ENCODE results near the gene CHMP5.

The CHMP5 gene

DNA sequence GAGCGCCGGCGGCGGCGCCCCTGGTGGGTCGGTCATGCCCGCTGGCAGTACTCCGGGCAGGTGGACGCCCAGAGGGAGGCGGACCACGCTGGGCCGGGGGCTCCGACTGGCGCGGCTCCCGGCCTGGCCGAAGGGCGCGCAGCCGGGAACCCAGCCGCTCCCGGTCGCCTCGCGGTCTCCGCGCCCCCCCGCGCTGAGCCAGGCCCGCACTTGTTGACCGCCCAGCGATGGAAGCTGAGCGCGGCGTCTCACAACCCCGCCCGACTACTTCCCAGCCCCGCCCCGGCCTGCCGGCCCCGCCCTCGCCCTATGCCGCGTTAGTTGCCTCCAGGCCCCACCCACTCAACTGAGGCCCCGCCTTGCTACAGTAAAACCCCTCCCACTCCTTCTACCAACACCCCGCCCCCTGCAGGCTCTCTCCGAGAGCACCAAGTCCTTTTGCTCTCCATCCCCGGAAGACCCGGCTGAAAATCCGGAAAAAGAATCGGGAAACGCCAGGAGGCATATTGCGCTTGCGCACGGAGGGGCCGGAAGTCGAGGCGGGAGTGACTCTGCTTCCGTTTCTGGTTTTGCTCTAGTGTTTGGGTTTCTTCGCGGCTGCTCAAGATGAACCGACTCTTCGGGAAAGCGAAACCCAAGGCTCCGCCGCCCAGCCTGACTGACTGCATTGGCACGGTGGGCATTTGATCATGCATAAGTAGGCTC, at the start of gene CHMP5, which contains the start of gene BAG1:
TSS of gene CHMP5 (plus strand) at position 577 of the 705 bp plus-strand sequence. CDS start at position 607, 30 bp downstream.
TSS of gene BAG1 (minus strand) at position 236 of the 705 bp plus-strand sequence.
- DNase-seq, result peak; percentile 98

DNA sequence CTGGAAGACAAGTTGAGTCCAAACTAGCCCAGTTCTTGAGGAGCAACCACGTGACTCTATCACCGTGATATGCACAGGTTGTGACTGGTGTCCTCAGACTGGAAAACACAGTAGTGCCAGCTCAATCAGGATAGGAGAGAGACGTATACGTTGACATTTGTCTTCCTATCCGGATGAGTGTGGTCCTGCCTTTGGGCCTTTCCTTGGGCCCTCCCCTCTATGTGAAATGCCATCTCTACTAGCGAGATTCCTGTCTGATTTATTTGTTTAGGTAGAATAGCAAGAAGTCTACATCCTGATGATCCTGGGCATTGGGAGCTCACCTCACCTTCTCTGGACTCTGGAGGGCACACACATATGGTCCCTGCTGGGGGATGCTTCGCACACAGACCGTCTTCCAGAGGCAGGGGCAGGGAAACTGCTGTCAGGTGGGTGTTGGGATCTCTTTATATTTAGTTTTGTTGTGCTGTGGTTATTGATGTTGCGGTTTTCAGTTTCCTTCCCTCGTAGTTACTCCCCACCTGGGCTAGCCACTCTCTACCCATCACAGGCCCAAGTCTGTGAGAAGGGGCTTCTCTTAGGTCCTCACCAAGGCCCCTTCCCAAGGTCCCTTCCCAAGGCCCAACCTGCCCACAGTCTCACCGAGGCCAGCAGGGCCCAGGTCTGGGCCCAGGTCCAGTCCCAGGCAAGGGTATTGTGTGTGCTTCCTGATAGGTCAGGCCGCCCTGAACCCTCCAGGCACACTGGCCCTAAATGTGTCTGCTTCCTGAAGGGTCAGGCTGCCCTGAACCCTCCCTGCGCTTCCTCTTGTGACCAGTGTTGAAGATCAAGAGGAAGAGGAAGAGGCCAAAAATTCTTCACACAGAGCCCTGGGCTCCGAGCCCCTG, 43.9 kb upstream of the CHMP5 start:
- DNase-seq, result no peak

DNA sequence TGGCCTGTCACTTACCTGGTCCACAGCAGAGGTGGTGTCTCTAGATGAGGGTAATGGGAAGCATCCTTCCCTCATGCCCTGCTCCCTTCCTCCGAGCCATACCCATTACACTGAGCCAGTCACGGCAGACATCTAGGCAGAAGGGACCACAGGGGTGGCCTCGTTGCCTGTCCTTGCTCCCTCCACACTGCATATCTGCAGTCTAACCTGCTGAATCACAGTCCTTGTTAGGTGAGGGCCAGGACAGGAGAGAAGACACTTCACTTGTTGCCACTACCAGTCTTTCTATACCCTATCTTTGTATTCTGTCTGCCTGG, 43.3 kb upstream of the CHMP5 start:
- no peak for DNase-seq

DNA sequence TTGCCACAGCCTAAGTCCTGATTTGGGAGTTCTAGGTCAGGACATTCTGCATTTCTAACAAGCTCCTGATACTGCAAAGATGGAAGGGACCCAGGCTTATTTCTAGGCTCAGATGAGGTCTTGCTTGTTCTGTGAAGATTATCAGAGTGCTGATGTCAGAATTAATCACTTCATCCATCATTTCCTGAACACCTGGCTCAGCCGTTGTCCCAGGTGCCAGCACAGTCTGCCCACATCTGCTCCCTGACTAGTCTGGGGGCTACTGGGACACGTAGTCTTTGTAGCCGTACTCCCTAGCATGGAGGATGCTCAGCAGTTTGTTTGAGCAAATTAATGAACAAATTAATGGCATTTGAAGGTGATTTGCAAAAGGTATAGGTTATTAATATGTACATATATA, 42.8 kb upstream of the CHMP5 start:
- DNase-seq, result no peak

DNA sequence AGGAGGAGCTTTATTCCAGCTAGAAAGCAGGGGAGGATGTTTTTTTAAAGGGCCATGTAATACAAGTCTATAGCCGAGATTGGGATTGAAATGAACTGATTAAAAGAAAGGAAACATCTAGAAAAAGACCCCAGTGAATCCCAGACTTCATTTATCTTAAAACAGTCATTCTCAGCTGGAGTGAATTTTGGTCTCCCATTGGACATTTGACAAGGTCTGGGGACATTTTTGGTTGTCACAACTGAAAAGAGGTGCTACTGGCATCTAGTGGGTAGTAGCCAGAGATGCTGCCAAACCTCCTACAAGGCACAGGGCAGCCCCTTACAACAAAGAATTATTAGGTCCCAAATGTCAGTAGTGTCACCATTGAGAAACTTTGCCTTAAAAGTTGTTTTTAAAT, 41.2 kb upstream of the CHMP5 start:
- DNase-seq, result no peak

DNA sequence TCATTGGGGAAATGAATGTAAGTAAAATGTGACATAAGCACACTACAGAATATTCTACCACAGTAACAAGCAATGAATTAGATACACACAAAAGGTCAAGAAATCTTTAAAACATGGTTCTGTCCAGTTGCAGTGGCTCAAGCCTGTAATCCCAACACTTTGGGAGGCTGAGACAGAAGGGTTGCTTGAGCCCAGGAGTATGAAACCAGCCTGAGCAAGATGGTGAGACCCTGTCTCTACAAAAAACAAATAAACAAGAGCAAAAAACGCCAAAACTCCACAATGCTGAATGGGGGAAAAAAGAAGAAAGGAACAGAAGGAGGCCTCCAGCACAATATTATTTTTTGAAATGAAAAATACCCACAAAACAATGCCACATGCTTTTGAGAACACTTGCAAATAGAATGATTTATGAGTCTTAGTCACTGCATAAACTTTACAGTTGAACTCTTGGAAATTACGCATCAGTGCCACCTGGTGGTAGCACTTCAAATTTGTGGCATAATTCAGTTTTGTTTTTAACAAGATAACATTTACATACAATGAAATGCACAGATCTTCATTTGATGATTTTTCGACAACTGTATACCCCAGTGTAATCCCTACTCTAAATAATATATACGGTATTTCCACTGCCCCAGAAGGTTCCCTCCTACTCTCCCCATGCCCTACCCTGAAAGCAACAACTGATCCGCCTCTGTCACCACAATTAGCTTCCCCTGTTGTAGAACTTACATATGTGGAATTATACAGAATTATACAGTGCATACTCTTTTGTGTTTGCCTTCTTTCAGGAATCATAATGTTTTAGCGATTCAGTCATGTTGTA, 39.3 kb upstream of the CHMP5 start:
- DNase-seq, result peak; percentile 37

DNA sequence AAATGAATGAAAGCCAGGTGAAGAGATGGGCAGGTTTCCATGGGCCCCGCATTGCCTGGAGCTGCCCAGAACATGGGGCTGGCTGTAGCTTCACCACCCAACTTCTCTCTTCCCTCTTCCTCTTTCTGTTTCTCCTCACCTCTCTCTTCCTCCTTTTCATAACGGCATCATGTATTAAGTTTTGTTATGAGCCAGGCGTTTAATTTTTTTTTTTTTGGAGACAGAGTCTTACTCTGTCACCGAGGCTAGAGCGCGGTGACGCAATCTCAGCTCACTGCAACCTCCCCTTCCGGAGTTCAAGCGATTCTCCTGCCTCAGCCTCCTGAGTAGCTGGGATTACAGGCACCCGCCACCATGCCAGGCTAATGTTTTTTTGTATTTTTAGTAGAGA, 37.8 kb upstream of the CHMP5 start:
- DNase-seq, result no peak

DNA sequence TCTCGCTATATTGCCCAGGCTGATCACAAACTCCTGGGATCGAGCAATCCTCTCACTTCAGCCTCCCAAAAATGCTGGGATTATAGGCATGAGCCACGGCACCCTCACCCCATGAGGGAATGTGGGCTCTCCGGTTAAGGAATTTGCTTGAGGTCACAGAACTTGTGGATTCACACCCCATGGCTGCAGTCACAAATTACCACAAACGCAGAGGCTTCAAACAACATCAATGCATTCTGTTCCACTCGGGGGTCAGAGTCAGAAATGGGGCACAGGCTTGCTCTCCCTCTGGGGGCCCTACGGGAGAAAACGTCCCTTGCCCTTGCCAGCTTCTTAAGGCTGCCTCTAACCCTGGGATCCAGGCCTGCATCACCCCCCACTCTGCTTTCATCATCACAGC, 37.1 kb upstream of the CHMP5 start:
- DNase-seq, result no peak

DNA sequence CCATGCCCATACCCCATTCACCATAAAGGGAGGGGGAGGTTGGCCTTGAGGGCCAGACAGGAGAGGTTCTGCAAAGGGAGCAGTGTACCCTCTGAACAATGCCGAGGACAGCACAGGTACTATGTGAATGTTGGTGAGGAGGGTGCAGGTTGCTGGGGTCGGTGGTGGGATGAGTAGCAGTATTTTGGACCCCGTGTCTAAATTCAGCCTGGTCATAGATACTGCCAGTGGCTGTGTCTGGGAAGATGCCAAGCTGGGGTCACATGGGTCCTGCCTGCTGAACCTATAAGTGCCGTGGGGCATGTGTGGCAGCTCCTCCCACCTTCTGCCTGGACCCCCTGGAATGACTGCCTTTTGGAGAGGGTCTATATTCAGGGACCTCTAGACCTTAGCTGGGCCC, 36.2 kb upstream of the CHMP5 start:
- DNase-seq, result no peak

DNA sequence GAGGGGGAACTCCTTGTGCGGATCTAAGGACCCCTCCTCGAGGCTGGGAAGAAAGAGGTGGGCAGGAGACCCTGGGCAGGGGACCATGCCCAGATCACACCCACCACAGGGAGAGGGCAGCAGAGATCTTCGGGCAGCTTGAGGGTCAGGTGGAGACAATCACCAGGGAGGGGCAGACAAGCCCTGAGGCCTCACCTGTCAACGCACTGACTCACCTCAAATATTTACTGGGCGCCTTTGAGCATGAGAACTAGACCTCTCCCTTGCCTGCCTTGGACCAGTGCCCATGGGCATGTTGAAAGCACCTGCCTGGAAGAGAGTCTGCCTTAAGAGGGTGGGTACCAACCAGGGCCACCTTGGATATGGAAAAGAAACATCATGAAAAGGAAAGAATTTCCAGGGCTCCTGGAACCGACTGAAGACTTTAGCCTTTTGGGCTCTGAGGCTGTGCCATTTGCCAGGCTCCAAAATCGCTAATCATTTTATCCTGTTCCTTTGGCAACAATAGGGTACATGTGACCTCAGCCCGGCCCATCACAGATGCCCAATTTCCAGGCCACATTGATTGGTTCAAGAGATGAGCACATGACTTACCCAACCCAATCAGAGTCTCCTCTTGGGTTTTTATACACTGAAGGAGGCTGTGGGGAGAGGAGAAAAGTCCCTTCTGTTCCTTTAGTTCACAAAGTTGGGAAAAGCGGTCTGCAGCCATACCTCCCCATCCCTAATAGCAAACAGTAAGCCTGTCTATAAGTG, 35.3 kb upstream of the CHMP5 start:
- DNase-seq, result no peak

DNA sequence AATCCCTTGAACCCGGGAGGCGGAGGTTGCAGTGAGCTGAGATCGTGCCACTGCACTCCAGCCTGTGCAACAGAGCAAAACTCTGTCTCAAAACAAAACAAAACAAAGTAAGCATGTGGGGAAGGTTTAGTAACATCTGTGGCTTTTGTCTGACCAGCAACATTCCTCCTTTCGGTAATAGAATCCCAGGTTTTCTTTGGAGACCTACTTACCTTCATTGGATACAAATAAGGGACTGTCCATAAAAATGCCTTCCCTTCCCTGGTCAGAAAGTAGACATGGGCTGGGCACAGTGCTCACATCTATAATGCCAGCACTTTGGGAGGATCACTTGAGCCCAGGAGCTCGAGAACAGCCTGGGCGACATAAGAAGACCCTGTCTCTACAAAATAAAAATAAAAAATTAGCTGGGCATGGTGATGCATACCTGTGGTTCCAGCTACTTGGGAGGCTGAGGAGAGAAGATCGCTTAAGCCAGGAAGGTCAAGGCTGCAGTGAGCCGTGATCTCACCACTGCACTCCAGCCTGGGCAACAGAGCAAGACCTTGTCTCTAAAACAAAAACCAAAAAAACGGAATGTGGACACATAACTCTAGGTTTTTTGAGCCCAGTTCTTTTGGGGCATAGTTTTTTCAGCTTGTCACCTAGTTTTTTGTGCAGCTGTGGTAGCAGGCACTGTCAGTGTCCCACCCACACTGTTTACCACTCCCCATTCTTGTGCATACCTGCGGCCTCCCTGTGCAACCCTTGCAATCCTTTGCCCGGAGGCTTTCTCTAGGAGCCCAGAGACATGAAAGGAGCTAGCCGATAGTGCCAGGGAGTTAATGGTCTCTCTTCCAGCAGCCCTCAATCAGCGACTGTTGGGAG, 33.9 kb upstream of the CHMP5 start:
- DNase-seq, result no peak

DNA sequence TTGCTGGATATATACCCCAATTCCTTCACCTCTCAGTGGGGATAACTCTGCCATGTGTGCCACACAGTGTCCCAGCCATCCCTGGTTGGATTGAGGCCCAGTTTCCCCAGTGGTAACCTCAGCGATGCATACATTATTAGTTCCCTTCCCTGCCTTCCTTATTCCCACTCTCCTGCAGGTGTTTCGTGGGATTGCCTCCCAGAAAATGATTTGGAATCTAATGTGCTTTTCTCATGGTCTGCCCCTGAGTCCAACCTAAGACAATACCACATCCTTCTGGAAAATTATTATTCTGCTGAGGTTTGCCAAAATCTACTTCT, 33.3 kb upstream of the CHMP5 start:
- DNase-seq, result no peak

DNA sequence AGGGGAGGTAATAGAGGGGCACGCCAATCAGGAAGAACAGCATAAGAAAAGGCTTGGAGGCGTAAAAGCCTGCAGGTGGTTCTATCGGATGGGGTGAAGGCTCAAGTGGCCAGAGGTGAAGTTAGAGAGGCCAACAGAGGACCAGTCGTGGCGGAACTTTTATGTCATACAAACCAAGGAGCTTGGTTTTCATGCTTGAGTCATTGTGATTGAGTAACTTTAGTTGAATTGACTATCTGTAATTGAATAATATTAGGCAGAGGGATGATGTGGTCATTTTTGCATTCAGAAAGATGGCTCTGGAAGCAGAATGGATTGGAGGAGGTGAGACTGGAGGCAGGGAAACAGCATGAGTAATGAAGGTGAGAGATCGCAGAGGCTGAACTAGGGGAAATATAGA, 32.0 kb upstream of the CHMP5 start:
- no peak for DNase-seq

DNA sequence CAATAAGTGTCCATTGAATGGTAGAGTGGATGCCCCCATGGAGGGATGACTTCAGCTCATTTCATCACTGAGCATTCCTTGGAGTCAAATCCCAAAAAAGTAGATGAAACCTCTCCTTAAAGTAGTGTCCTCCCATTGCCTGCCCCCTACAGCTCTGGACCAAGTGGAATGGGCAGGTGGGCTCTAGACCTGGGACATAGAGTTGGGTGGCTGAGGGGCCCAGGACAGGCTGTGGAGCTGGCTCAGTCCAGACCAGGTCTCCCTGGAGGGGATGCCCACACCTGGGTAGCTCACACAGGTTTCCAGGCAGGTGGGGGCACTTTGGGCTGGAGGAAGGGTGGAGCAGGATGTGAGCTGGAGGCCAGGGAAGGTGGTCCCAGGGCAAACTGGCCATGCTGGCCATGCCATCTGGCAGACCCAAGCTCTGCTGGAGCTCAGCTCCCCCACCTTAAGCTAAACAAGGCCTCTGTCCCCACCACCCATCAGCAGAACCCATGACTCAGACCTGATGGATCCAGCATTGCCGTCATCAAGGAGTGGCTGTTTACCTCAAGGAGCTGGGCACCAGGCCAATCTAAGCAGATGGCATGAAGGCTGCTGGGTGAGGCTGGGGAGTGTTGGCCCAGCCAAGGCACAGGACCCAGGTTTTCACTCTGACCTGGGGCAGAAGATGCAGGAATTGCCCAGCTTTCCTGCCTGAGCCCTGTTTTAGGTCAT, 31.1 kb upstream of the CHMP5 start:
- DNase-seq, result no peak

DNA sequence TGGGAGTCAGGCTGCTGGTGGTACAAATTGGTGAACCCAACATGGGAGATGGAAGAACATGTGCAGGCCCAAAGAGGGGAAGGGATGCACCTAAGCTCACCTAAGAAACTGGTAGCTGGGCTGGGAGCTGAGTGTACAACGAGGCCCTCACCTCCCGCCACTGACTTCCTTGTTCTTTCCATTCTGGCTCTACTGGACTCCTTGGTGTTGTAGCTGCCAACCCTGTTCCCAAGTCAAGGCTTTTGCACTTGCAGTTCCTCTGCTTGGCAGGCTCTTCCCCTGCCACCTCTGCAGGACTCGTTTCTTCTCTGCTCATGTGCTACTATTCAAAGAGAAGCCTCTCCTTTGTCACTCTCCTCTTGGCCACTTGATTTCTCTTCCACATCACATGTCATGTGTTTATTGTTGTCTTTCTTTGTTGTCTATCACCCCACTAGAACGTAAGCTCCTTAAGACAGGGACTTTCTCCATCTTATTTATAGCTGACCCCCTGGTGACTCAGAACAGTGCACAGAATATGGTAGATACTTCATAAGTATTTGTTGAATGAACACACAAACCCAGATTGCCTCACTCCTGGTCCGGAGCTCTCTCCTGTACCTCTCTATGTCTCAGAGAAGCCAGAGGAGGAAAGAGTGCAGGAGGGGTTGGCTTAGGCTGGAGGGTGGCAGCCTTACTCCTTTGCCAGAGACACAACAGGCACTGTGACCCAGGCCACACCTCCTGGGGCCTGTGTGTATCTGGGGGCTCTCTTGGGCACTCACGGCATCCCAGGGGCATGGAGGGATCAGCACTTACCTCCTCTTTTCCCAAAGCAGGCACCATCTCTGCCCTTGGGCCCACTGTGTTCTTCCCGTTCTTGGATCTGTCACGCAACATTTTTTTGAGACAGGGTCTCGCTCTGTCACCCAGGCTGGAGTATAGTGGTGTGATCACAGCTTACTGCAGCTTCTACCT, 30.1 kb upstream of the CHMP5 start:
- no peak for DNase-seq

DNA sequence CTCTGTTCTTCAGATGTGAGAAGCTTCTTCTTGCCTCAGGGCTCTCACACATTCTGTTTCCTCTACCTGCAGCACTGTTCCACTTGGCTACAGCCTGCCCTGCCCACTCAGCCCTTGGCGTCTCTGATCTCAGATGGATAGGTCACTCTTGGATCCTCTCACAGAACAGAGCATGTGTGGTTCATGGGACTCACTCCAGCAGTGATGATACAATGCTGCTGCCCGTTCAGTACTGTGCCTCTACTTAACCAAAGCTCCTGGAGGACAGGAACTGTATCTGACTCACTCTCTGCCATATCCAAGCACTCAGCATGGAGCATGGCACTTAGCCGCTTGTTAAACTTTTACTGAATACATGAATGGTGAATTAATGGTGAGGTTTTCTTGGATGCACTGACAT, 28.3 kb upstream of the CHMP5 start:
- DNase-seq, result no peak

DNA sequence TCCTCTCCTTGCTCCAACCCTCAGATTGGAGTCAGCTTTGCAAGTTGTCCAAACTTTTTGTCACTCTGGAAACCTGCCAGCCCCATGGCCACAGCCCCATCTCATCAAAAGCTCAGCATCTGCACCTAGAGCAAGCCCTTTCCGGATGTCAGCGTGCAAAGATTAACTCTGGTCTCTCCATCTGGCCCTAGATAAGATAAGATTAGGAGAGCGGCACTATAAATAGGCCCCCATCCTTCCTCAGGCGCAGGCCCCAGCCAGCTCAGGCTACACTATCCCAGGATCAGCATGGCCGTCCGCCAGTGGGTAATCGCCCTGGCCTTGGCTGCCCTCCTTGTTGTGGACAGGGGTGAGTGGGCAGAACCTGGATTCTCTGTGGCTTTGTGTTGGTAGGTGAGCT, 24.9 kb upstream of the CHMP5 start, which contains the start of gene SPINK4:
TSS of gene SPINK4 (plus strand) at position 247 of the 400 bp plus-strand sequence. CDS start at position 289, 42 bp downstream.
- no peak for DNase-seq

DNA sequence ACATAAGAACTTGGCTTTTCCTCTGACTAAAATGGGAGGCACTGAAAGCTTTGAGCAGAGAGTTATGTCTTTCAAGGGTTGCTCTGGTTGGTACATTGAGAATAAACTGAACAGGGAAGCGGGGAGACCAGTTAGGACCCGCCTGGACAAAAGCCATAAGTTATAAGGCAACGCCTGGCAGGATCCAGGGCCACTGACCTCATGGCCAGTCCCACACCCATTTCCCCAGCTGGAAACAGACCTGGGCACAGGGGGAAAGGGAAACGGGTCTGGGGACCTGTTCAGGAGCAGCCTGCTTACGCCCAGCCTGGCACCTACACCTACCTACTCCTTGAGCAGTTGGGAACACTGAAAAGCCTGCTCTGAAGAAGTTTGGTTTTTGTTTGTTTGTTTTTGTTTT, 23.6 kb upstream of the CHMP5 start:
- DNase-seq, result no peak

DNA sequence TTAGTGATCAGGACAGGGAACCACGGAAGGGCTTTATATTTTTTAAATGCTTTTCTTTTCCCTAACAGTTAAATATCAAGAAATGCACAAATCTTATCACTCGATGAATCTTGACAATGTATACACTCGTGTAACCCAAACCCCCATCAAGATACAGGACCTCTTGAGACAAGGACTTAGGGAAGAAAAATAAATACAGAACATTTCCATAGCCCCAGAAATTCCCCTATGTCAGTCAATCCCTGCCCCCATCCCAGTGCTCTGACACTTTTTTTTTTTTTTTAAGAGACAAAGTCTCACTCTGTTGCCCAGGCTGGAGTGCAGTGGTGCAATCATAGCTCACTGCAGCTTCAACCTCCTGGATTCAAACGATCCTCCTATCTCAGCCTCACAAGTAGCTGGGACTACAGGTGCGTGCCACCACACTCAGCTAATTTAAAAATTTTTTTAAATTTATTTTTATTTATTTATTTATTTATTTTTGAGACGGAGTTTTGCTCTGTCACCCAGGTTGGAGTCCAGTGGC, 22.2 kb upstream of the CHMP5 start:
- no peak for DNase-seq
